K562 (cell line): ENCODE data around the gene AHNAK. TPM values are rescaled to one million over a fixed set of nuclear protein-coding genes. Genes with fewer than 3 reads are reported as not detected.

Source experiments
- ATAC-seq: fragments of 200-7000 bp; cut with Tn5 transposase; 3 replicates; pipeline ENCODE4 v1.9.1; 2020; ENCODE audit warnings: moderate library complexity
- BruUV-seq: library from RNA; stranded (reverse); fragments of 400-500 nt; replicated peaks from 2 replicates; lab custom pipeline; 2021; lab: Mats Ljungman, UMichigan
- CTCF ChIA-PET: fragments of 300-600 bp; formaldehyde crosslinking; extraction: SDS; loops from one replicate; lab custom pipeline; 2021; ENCODE audit warnings: low intra/inter-chr PET ratio; lab: Yijun Ruan, JAX
- POLR2A ChIA-PET: fragments of 300-600, 350-650 bp; sonication (Branson Sonifier 250); formaldehyde crosslinking; extraction: SDS; loops from one replicate; lab custom pipeline; 2021; ENCODE audit warnings: antibody characterized with exemption, inconsistent platforms; lab: Yijun Ruan, JAX
- DNase-seq, 4 experiments: peaks; one replicate each; pipeline versions ENCODE4 v3.0.0 to v3.0.0-alpha.2; 2011 to 2018; ENCODE audit warnings: low spot score in 3 of 4, mixed read lengths in 3 of 4; ENCODE audit errors: extremely low read depth in 1 of 4
- FAIRE-seq: peaks from 2 replicates; lab custom pipeline; 2011; peaks lifted over from hg19 to GRCh38; lab: Jason Lieb, UNC
- H2AFZ ChIP-seq: 2 replicates; pipeline ENCODE4 v1.6.0; 2011; ENCODE audit warnings: low read depth, low read length, control low read depth, inconsistent platforms
- H3K27ac ChIP-seq: fragments of 200-600 bp; 3 replicates; pipeline ENCODE4 v1.8.0; 2011; ENCODE audit warnings: low read depth, mild to moderate bottlenecking, control low read depth, inconsistent platforms, low read length, moderate library complexity, mixed read lengths; ENCODE audit errors: extremely low read depth
- H3K27me3 ChIP-seq, 2 experiments: fragments of 300-600 bp in 1 of 2; 2 replicates in 1 of 2; 3 replicates in 1 of 2; pipeline versions ENCODE4 v1.6.0 to v1.8.0; 2011; ENCODE audit warnings: inconsistent platforms in 2 of 2, low read length in 2 of 2, mild to moderate bottlenecking in 1 of 2, mixed read lengths in 1 of 2, moderate library complexity in 1 of 2; ENCODE audit not compliant: control insufficient read depth in 2 of 2, insufficient read depth in 2 of 2
- H3K36me3 ChIP-seq: fragments of 300-600 bp; 3 replicates; pipeline ENCODE4 v1.8.0; 2011; ENCODE audit warnings: mild to moderate bottlenecking, low read length, inconsistent platforms; ENCODE audit not compliant: control insufficient read depth, insufficient read depth
- H3K4me1 ChIP-seq, 2 experiments: fragments of 200-600 bp in 1 of 2; replicated peaks in 1 of 2; 2 replicates in 1 of 2; 3 replicates in 1 of 2; pipeline versions ENCODE4 v1.5.1 to v1.8.0; 2011; ENCODE audit warnings: inconsistent platforms in 2 of 2, low read length in 2 of 2, mild to moderate bottlenecking in 1 of 2, mixed read lengths in 1 of 2, moderate library complexity in 1 of 2; ENCODE audit not compliant: control insufficient read depth in 2 of 2, insufficient read depth in 2 of 2
- H3K4me2 ChIP-seq: 2 replicates; pipeline ENCODE4 v1.6.1; 2011; ENCODE audit warnings: low read length, control low read depth, inconsistent platforms, mixed read lengths; ENCODE audit not compliant: insufficient read depth
- H3K4me3 ChIP-seq: fragments of 200-600 bp; sonication (generic), shearing (Covaris generic); 2 replicates; pipeline ENCODE4 v1.5.1; 2016; ENCODE audit warnings: control low read depth, inconsistent platforms
- H3K79me2 ChIP-seq: fragments of 200-600 bp; 3 replicates; pipeline ENCODE4 v1.8.0; 2011; ENCODE audit warnings: low read length, inconsistent platforms; ENCODE audit not compliant: control insufficient read depth, insufficient read depth
- H3K9ac ChIP-seq, 2 experiments: 2 replicates each; pipeline versions ENCODE4 v1.6.0 to v1.6.1; 2011; ENCODE audit warnings: low read depth in 2 of 2, low read length in 2 of 2, control low read depth in 1 of 2, inconsistent platforms in 1 of 2, mild to moderate bottlenecking in 1 of 2, mixed read lengths in 1 of 2; ENCODE audit not compliant: insufficient read depth in 1 of 2
- H3K9me1 ChIP-seq: one replicate; pipeline ENCODE4 v1.6.0; 2011; ENCODE audit warnings: inconsistent platforms, mild to moderate bottlenecking, low read length, moderate library complexity; ENCODE audit not compliant: control insufficient read depth, insufficient read depth
- H3K9me3 ChIP-seq: replicated peaks from 2 replicates; pipeline ENCODE4 v1.5.1; 2011; ENCODE audit warnings: low read depth, low read length, inconsistent platforms; ENCODE audit not compliant: control insufficient read depth, insufficient read depth
- H4K20me1 ChIP-seq: replicated peaks from 2 replicates; pipeline ENCODE4 v1.6.1; 2011; ENCODE audit warnings: low read length, inconsistent platforms, mixed read lengths; ENCODE audit not compliant: control insufficient read depth, insufficient read depth
- BHLHE40 ChIP-seq: IDR thresholded peaks from 2 replicates; pipeline ENCODE4 v1.6.1; 2011; ENCODE audit warnings: low read length, improper control_type of control experiment
- CREB1 ChIP-seq, 2 experiments: sonication (generic) in 1 of 2; formaldehyde crosslinking in 1 of 2; IDR thresholded peaks; 2 replicates each; pipeline versions ENCODE4 v1.6.1 to v1.8.0; 2012 to 2022; ENCODE audit warnings: inconsistent platforms in 1 of 2, mild to moderate bottlenecking in 1 of 2, missing genetic modification reagents in 1 of 2, moderate library complexity in 1 of 2
- ETV6 ChIP-seq, 3 experiments: fragments of 150-350 bp in 1 of 3; sonication (generic) in 1 of 3; formaldehyde crosslinking in 1 of 3; IDR thresholded peaks; 2 replicates each; pipeline versions ENCODE4 v1.6.1 to v1.8.0; 2014 to 2022; ENCODE audit warnings: borderline replicate concordance in 2 of 3, low read depth in 2 of 3, antibody characterized with exemption in 1 of 3, low read length in 1 of 3, mild to moderate bottlenecking in 1 of 3, missing genetic modification reagents in 1 of 3
- FOXK1 ChIP-seq: sonication (generic); formaldehyde crosslinking; IDR thresholded peaks from 2 replicates; pipeline ENCODE4 v1.8.0; 2022; ENCODE audit warnings: missing genetic modification reagents, mild to moderate bottlenecking, borderline replicate concordance
- POLR2B ChIP-seq: fragments of 450-650 bp; IDR thresholded peaks from 2 replicates; pipeline ENCODE4 v1.6.1; 2018; ENCODE audit warnings: low read depth; ENCODE audit not compliant: partially characterized antibody
- SOX6 ChIP-seq: fragments of 450-650 bp; IDR thresholded peaks from 2 replicates; pipeline ENCODE4 v1.6.1; 2014; ENCODE audit warnings: mild to moderate bottlenecking
- WGBS: fragments of 100-300 bp; shearing (Covaris generic); methylation state at CpG from one replicate; pipeline ENCODE4 v1.1.6; 2016; ENCODE audit warnings: low coverage, mixed read lengths; ENCODE audit not compliant: insufficient coverage; ENCODE audit errors: missing lambda C conversion rate; 5-methylcytosine and 5-hydroxymethylcytosine counted together
- in situ Hi-C: fragments of 300-500 bp; cut with MboI; formaldehyde crosslinking; loops from 4 replicates; pipeline ENCODE4 v1.15.0; 2018; ENCODE audit warnings: inconsistent platforms, mixed read lengths
- intact Hi-C: fragments of 100-400 bp; cut with micrococcal nuclease; formaldehyde crosslinking; loops from 2 replicates; pipeline ENCODE4 v1.14.2; 2022
- polyA plus RNA-seq, 8 experiments: library from polyadenylated mRNA; depleted of rRNA in 4 of 8; stranded (reverse) in 5 of 8; unstranded in 3 of 8; fragments of >200 nt; fragmentation: Nextera tagmentation in 2 of 8; fragmentation: Illumina TruSeq in 1 of 8; extraction: Ambion mirVana in 2 of 8; extraction: Trizol in 1 of 8; gene quantifications; 2 replicates each; pipeline versions ENCODE4 v1.2.1 to v1.2.3, GENCODE V29; 2011 to 2014; ENCODE audit warnings: inconsistent platforms in 1 of 8, missing spikeins in 1 of 8
- total RNA-seq, 7 experiments: library from RNA; depleted of rRNA in 6 of 7; stranded (reverse); fragments of >200 nt in 6 of 7; fragmentation: Illumina TruSeq in 2 of 7; extraction: Trizol in 2 of 7; gene quantifications; 2 replicates each; pipeline versions ENCODE4 v1.2.1 to v1.2.3, GENCODE V29; 2011 to 2021; ENCODE audit warnings: low replicate concordance in 1 of 7
- TF ChIP-seq, protein P1 (sequence below): sonication (generic); formaldehyde crosslinking; IDR thresholded peaks from 2 replicates; pipeline ENCODE4 v1.8.1; 2023; ENCODE audit warnings: mild to moderate bottlenecking, missing genetic modification reagents
- TF ChIP-seq, protein P2 (sequence below): sonication (generic); formaldehyde crosslinking; IDR thresholded peaks from 2 replicates; pipeline ENCODE4 v1.8.0; 2023; ENCODE audit warnings: mild to moderate bottlenecking, missing genetic modification reagents
- TF ChIP-seq, protein P3 (sequence below): fragments of 450-650 bp; formaldehyde crosslinking; IDR thresholded peaks from 2 replicates; pipeline ENCODE4 v1.4.0; 2020; ENCODE audit warnings: mild to moderate bottlenecking, moderate library complexity

The AHNAK gene
- total and polyA plus RNA-seq, 9 of the 15 experiments (the other 6 are each of a cell fraction or from before 2014, with no cell fraction given): 1.5 to 89.7 (median 45.0) TPM

DNA sequence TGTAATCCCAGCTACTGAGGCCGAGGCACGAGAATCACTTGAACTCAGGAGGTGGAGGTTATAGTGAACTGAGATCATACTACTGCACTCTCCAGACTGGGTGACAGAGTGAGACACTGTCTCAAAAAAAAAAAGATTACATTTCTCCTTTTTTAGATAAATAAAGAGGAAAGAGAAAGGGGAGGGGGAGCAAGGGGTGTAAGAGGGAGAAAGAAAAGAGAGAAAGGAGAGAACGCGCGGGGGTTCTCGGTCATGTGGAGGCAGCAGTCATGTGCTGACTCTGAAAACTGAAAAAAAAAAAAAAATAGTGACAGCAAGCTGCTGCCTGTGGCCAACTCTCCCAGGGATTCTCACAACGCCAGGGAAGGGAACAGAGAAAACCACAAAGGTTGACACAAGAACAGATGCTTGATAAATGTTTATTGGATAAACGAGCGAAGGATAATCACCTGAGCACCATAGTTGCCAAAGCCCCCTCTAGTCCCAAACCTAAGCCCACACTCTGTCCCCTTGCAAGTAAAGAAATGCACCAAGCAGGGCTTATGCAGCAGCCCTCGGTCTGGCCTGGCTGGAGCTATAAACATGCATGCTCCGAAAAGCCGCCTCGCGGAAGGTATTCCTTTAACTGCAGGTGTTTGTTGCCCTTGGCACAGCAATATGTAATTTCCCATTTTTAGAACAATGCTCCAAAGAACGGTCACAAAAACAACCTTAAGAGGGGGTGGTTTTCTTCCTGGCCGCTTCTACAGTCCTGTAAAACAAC is 113.3 kb downstream of the AHNAK start:
- intact Hi-C loops (no loop called here), in situ Hi-C loops (no loop called here)
- ATAC-seq: no peak
- CTCF ChIA-PET: no interaction called here
- no peaks in the 10 kb centered on the region for H3K79me2 ChIP-seq
- DNase-seq: no peak
- POLR2A ChIA-PET: interaction anchor here (0.5 to 1.7 kb wide), 4 partner anchors 22 to 232 kb away, joined by 3 to 4 read pairs (median 3); no protein-coding TSS in a partner anchor
- FAIRE-seq: no peak
- H3K4me1 ChIP-seq: peaks cover 3 to 20% of the 10 kb centered on the region in 2 experiments; a peak in 4 of 5 replicates
- H3K27ac ChIP-seq: no peak overlapping the region
- no peak overlapping the region for H3K9ac ChIP-seq
- BruUV-seq: no TSS peak
- no peaks in the 10 kb centered on the region for H3K9me3 ChIP-seq
- no peaks in the 10 kb centered on the region for H4K20me1 ChIP-seq
- peak overlapping the region; percentile 73 for H2AFZ ChIP-seq
- H3K36me3 ChIP-seq: no peaks in the 10 kb centered on the region
- no peak overlapping the region for H3K4me3 ChIP-seq
- WGBS: 63% methylated on average over 11 of the region's 16 CpGs
- no peaks in the 10 kb centered on the region for H3K27me3 ChIP-seq
- H3K9me1 ChIP-seq: no peaks in the 10 kb centered on the region
- TF ChIP-seq, protein P1, sequence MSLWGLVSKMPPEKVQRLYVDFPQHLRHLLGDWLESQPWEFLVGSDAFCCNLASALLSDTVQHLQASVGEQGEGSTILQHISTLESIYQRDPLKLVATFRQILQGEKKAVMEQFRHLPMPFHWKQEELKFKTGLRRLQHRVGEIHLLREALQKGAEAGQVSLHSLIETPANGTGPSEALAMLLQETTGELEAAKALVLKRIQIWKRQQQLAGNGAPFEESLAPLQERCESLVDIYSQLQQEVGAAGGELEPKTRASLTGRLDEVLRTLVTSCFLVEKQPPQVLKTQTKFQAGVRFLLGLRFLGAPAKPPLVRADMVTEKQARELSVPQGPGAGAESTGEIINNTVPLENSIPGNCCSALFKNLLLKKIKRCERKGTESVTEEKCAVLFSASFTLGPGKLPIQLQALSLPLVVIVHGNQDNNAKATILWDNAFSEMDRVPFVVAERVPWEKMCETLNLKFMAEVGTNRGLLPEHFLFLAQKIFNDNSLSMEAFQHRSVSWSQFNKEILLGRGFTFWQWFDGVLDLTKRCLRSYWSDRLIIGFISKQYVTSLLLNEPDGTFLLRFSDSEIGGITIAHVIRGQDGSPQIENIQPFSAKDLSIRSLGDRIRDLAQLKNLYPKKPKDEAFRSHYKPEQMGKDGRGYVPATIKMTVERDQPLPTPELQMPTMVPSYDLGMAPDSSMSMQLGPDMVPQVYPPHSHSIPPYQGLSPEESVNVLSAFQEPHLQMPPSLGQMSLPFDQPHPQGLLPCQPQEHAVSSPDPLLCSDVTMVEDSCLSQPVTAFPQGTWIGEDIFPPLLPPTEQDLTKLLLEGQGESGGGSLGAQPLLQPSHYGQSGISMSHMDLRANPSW (CRISPR knock-in tag): no peak
- TF ChIP-seq, protein P2, sequence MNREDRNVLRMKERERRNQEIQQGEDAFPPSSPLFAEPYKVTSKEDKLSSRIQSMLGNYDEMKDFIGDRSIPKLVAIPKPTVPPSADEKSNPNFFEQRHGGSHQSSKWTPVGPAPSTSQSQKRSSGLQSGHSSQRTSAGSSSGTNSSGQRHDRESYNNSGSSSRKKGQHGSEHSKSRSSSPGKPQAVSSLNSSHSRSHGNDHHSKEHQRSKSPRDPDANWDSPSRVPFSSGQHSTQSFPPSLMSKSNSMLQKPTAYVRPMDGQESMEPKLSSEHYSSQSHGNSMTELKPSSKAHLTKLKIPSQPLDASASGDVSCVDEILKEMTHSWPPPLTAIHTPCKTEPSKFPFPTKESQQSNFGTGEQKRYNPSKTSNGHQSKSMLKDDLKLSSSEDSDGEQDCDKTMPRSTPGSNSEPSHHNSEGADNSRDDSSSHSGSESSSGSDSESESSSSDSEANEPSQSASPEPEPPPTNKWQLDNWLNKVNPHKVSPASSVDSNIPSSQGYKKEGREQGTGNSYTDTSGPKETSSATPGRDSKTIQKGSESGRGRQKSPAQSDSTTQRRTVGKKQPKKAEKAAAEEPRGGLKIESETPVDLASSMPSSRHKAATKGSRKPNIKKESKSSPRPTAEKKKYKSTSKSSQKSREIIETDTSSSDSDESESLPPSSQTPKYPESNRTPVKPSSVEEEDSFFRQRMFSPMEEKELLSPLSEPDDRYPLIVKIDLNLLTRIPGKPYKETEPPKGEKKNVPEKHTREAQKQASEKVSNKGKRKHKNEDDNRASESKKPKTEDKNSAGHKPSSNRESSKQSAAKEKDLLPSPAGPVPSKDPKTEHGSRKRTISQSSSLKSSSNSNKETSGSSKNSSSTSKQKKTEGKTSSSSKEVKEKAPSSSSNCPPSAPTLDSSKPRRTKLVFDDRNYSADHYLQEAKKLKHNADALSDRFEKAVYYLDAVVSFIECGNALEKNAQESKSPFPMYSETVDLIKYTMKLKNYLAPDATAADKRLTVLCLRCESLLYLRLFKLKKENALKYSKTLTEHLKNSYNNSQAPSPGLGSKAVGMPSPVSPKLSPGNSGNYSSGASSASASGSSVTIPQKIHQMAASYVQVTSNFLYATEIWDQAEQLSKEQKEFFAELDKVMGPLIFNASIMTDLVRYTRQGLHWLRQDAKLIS: no peak
- TF ChIP-seq BHLHE40: no peak
- no peak for TF ChIP-seq SOX6
- no peak for TF ChIP-seq POLR2B
- no peak for TF ChIP-seq ETV6 (IDR thresholded peaks at IDR 0.05; ENCODE audit: borderline replicate concordance in 1 of 2, low read depth in 2 of 2, low read length in 1 of 2)
- TF ChIP-seq ETV6 (CRISPR knock-in tag; IDR thresholded peaks at IDR 0.05; ENCODE audit: borderline replicate concordance): no peak
- no peak for TF ChIP-seq FOXK1
- TF ChIP-seq, protein P3, sequence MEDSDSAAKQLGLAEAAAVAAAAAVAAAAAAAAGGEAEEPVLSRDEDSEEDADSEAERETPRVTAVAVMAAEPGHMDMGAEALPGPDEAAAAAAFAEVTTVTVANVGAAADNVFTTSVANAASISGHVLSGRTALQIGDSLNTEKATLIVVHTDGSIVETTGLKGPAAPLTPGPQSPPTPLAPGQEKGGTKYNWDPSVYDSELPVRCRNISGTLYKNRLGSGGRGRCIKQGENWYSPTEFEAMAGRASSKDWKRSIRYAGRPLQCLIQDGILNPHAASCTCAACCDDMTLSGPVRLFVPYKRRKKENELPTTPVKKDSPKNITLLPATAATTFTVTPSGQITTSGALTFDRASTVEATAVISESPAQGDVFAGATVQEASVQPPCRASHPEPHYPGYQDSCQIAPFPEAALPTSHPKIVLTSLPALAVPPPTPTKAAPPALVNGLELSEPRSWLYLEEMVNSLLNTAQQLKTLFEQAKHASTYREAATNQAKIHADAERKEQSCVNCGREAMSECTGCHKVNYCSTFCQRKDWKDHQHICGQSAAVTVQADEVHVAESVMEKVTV: no peak
- no peak for TF ChIP-seq CREB1 (IDR thresholded peaks at IDR 0.05)
- no peak for TF ChIP-seq CREB1 (CRISPR knock-in tag; IDR thresholded peaks at IDR 0.05)
- H3K4me2 ChIP-seq: no peak overlapping the region
